ENCODE results near the gene RAD50.
"Not testable (repeated sequence)": the region's sequence is repeated elsewhere in the genome, so short reads cannot be mapped to it uniquely, and the experiment has no call there.

Gene RAD50

GRCh38 chr5:132557478-132558172 lies 848 bp downstream of the RAD50 start:
- peak in 1 of 2 donors; percentile 20 for DNase-seq (ENCODE audit: low read depth in 2 of 2)

GRCh38 chr5:132559383-132560060 lies 2.7 kb downstream of the RAD50 start:
- no peak for DNase-seq (ENCODE audit: low read depth in 2 of 2)

DNA sequence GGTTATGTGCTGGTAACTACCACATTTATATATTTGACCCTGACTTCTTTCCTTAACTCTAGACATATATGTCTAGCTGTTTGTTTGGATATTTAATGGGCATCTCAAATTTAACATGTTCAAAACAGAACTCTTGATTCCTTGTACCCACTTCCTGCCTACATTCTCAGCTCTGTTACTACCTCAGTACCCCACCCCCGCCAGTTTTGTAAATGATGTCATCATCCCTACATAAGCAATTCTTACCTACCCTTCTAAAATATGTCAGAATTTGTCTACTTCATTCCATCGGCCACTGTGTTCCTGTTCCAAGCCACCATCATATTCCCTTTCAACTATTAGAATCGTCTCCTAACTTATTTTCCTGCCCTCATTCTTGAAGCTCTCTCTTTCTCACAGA lies 4.8 kb downstream of the RAD50 start:
- DNase-seq (ENCODE audit: low read depth in 2 of 2): no peak

DNA sequence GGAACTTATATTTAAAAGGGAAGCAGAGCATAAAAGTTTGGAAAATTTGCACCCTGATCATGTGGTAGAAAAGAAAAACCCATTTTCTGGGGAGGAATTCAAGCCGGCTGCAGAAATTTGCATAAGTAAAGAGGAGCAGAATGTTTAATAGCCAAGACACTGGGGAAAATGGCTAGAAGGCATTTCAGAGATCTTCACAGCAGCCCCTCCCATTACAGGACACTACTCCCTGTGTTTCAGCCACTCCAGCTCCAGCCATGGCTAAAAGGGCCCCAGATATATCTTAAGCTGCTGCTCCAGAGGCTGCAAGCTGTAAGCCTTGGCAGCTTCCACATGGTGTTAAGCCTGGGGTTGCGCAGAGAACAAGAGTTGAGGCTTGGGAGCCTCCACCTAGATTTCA lies 7.8 kb downstream of the RAD50 start:
- not testable (repeated sequence) for DNase-seq (ENCODE audit: low read depth in 2 of 2)

GRCh38 chr5:132566657-132567056 lies 9.9 kb downstream of the RAD50 start:
- no peak for DNase-seq (ENCODE audit: low read depth in 2 of 2)

DNA sequence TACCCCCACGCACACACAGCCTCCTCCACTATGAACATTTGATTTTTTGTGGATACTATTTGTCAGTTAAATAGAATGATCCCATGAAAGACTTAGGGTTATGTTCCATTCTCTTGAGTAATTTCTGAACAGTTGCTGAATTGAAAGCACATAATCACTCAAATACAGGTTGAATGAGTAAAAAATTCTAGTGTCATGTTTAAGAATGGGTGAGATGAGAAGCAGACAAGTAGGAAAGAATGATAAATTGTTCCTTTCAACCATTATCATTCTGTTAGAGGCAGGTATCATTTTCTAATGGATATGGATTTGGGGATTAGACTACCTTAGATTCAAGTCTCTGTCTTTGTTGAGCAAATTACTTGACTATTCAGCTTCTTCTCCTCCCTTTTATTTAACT lies 19.3 kb downstream of the RAD50 start:
- DNase-seq (ENCODE audit: low read depth in 2 of 2): no peak

DNA sequence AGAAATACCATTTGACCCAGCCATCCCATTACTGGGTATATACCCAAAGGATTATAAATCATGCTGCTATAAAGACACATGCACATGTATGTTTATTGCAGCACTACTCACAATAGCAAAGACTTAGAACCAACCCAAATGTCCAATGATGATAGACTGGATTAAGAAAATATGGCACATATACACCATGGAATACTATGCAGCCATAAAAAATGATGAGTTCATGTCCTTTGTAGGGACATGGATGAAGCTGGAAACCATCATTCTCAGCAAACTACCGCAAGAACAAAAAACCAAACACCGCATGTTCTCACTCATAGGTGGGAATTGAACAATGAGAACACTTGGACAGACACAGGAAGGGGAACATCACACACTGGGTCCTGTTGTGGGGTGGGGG lies 27.8 kb downstream of the RAD50 start:
- not testable (repeated sequence) for DNase-seq (ENCODE audit: low read depth in 2 of 2)

- no peak for DNase-seq (ENCODE audit: low read depth in 2 of 2)
Observed at GRCh38 chr5:132586063-132586462, 29.3 kb downstream of the RAD50 start.

DNA sequence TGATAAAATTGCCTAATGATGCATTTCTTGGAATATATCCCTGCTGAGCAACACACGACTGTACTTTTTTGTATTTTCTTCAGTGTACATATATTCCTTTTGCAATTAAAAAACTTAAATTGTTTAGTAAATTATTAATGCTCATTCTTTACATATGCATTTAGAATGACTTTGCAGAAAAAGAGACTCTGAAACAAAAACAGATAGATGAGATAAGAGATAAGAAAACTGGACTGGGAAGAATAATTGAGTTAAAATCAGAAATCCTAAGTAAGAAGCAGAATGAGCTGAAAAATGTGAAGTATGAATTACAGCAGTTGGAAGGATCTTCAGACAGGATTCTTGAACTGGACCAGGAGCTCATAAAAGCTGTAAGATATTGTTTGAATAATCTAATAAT lies 32.7 kb downstream of the RAD50 start:
- DNase-seq (ENCODE audit: low read depth in 2 of 2): no peak

GRCh38 chr5:132591145-132591544 lies 34.4 kb downstream of the RAD50 start:
- no peak for DNase-seq (ENCODE audit: low read depth in 2 of 2)

DNA sequence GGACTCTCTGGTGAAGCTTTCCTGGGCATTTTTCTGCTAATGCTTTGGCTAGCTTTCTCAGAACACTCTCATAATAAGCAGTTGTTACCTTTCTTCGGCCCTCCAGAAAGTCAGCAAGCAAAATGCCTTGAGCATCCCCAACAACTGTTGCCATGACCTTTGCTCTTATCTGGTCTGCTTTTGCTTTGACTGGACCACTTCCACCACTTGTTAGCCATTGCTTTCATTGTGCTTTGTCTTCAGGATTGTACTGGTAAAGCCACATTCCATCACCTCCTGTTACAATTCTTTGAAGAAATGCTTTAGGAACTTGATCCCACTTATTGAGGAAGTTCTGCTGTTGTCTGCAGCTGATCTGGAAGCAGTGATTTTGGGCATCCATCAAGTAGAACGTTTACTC lies 35.7 kb downstream of the RAD50 start:
- no peak for DNase-seq (ENCODE audit: low read depth in 2 of 2)

DNA sequence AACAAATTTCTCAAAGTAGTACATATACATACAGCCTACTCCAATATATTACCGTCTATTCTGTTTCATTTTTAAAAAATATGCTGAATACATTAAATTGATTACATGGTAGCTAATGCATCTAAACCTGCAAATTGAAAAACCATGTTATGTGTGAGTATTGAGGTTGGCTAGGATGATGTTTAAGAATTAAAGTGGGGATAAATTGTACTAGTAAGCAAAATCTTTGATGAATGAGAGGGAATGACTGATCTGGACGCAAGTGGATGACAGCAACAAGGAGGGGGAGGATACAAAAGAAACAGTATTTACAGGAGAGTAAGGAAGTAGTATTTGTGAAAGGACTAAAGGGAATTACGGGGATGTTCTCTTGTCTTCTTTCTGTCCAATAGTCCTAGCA lies 37.4 kb downstream of the RAD50 start:
- DNase-seq (ENCODE audit: low read depth in 2 of 2): no peak

DNA sequence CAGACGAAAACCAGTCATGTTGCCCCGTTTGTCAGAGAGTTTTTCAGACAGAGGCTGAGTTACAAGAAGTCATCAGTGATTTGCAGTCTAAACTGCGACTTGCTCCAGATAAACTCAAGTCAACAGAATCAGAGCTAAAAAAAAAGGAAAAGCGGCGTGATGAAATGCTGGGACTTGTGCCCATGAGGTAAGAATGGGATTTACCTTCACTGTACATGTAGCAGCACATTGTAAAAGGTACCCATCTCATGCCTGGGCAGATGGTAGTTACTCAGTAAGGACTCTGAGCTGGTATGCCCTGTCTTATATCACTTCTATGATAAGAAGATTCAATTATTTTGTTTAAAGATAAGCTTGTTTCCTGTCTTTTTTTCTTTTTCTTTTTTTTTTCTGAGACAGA lies 38.8 kb downstream of the RAD50 start:
- no peak for DNase-seq (ENCODE audit: low read depth in 2 of 2)

DNA sequence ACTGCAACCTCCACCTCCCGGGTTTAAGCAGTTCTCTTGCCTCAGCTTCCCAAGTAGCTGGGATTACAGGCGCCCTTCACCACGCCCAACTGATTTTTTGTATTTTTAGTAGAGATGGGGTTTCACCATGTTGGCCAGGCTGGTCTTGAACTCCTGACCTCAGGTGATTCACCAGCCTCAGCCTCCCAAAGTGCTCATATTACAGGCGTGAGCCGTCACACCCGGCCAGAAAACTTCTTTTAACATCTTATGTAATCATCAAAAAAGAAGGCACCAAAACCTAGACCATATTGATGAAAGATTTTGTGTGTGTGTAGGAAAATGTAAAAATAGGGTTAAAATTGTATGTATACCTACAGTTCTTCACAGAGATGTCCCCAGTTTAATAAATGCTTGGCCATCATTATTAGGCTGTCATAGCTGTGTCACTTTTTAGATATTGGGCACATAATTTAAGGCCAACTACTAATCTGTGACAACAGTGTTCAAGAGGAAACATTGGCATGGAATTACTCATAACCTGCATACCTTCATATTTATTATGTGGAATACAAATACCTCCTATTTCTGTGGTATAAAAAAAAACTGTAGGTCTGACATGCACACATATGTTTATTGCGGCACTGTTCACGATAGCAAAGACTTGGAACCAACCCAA lies 44.4 kb downstream of the RAD50 start:
- no peak for DNase-seq (ENCODE audit: low read depth in 2 of 2)

DNA sequence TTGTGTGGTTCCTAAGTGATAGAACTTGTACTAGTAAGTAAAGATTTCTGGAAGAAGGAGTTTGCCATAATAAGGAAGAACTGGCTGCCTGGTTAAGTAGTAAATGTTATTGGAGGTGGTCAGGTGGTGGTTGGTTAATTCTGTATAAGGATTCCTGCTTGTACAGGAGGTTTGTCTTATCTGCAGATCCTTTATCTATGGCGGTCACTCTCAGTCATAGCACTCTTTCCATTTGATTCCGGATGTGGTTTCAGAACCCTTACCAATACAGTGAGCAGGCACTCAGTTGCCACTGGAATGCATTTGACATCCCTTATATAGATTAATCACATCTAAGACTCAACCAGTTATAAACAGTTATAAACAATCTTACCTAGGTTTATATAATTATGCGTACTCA lies 50.3 kb downstream of the RAD50 start:
- no peak for DNase-seq (ENCODE audit: low read depth in 2 of 2)

DNA sequence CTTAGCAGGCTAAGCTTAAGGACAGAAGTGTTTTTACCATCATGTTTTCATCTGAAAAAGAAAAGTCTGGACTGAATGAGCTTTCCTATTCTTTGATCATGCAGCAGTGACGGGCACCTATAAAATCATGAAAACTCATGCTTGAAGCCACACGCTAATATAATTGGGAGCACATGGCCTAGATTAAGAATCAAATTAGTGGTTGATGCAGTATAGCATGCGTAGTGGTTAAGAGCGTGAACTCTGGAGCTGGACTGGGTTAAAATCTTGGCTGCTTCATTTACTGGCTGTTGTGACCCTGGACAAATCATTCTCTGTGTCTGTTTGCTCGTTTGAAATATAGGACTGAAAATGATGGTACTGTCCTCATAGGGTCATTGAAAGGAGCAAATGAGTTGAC lies 51.3 kb downstream of the RAD50 start:
- no peak for DNase-seq (ENCODE audit: low read depth in 2 of 2)

- DNase-seq (ENCODE audit: low read depth in 2 of 2): no peak
Observed at GRCh38 chr5:132611965-132612364, 55.2 kb downstream of the RAD50 start.

DNA sequence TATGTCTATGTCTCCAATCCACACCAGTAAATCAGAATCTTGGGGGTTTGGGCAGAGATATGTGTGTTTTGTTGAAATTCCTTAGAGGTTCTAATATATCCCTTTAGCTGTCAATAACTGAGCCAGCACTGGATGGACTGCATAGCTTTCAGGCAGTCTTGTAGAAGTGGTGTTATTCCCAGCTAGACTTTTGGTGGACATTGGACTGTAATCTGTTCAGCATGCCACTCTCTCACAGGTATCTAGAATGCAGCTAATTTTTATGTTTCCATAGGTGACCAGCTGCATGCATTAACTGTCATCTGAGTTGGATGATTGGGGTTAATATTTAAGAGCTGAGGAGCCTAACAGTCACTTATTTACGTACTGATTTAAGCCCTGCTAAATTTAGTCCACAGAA lies 56.1 kb downstream of the RAD50 start:
- DNase-seq (ENCODE audit: low read depth in 2 of 2): no peak

DNA sequence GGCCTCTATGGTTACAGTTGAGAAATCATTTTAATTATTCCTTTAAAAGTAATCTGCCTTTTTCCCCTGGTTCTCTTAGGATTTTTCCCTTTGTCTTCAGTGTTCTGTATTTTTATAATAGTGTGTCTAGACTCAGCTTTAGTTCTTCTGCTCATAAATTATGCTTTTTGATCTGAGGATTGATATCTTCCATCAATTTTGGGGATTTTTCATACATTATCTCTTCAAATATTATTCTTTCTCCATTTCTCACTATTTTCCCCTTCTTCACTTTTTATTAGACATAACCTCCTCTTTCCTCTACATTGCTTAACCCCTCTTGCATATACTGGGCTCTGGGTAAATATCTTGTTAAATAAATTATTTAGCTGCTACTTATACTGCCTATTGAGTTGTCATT lies 64.9 kb downstream of the RAD50 start:
- no peak for DNase-seq (ENCODE audit: low read depth in 2 of 2)

GRCh38 chr5:132622608-132623007 lies 65.8 kb downstream of the RAD50 start:
- DNase-seq (ENCODE audit: low read depth in 2 of 2): no peak

GRCh38 chr5:132627470-132627869 lies 70.7 kb downstream of the RAD50 start:
- DNase-seq (ENCODE audit: low read depth in 2 of 2): no peak

DNA sequence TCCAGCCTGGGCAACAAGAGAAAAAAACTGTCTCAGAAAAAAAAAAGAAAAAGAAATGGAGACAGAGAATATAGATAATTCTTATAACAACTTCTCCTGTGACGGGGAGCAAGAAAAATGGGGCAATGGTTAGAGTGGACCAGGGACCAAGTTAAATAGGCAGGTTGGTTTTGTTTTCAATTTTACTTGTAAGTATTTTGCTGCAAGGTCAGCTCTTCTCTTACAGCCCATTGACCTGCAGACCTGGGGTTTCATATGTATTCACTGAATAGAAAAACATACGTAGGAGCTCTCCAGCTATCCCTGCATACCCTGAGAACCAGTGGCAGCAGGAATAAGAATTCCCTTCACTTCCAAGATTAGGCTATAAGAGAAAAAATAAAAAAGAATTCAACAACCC lies 72.0 kb downstream of the RAD50 start:
- DNase-seq (ENCODE audit: low read depth in 2 of 2): no peak

GRCh38 chr5:132629230-132629944 lies 72.6 kb downstream of the RAD50 start:
- no peak for DNase-seq (ENCODE audit: low read depth in 2 of 2)
